ENCODE results near the gene CORO7.

DNA sequence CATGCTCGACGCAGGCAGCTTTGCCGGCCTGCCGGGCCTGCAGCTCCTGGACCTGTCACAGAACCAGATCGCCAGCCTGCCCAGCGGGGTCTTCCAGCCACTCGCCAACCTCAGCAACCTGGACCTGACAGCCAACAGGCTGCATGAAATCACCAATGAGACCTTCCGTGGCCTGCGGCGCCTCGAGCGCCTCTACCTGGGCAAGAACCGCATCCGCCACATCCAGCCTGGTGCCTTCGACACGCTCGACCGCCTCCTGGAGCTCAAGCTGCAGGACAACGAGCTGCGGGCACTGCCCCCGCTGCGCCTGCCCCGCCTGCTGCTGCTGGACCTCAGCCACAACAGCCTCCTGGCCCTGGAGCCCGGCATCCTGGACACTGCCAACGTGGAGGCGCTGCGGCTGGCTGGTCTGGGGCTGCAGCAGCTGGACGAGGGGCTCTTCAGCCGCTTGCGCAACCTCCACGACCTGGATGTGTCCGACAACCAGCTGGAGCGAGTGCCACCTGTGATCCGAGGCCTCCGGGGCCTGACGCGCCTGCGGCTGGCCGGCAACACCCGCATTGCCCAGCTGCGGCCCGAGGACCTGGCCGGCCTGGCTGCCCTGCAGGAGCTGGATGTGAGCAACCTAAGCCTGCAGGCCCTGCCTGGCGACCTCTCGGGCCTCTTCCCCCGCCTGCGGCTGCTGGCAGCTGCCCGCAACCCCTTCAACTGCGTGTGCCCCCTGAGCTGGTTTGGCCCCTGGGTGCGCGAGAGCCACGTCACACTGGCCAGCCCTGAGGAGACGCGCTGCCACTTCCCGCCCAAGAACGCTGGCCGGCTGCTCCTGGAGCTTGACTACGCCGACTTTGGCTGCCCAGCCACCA is 35.1 kb downstream of the CORO7 start:
- TF ChIP-seq GATA3 (IDR thresholded peaks at IDR 0.05; ENCODE audit: low read depth, low read length) (no peak), GATA2 (IDR thresholded peaks at IDR 0.05; ENCODE audit: low read depth, low read length) (no peak)

Measured in SH-SY5Y (cell line).